A549 (cell line): ENCODE results near the gene MAML1. TPM values are rescaled to one million over a fixed set of nuclear protein-coding genes. Genes with fewer than 3 reads are reported as not detected.
A peak's percentile ranks its signal among the peaks of the same experiment; 100 is the strongest.

Experiments used
- ATAC-seq, 2 experiments: fragments of 200-7000 bp in 1 of 2; fragments of >200 bp in 1 of 2; cut with Nextera tagmentation in 1 of 2; cut with Tn5 transposase in 1 of 2; 3 replicates each; pipeline versions ENCODE4 v1.8.0 to v1.9.1; 2018 to 2020; ENCODE audit warnings: mild to moderate bottlenecking in 1 of 2, moderate library complexity in 1 of 2
- CTCF ChIA-PET: fragments of 300-600 bp; sonication (Branson Sonifier 250); formaldehyde crosslinking; extraction: SDS; loops from one replicate; lab custom pipeline; 2021; ENCODE audit warnings: antibody characterized with exemption, inconsistent platforms; lab: Yijun Ruan, JAX
- POLR2A ChIA-PET: fragments of 350-600 bp; formaldehyde crosslinking; extraction: SDS; loops from one replicate; lab custom pipeline; 2021; ENCODE audit warnings: antibody characterized with exemption, inconsistent platforms; lab: Yijun Ruan, JAX
- DNase-seq, 2 experiments: peaks; one replicate each; pipeline versions ENCODE4 v3.0.0 to v3.0.0-alpha.2; 2011 to 2016; ENCODE audit warnings: low read depth in 1 of 2, low spot score in 1 of 2
- FAIRE-seq: peaks from 2 replicates; lab custom pipeline; 2011; peaks lifted over from hg19 to GRCh38; lab: Jason Lieb, UNC
- H3K27ac ChIP-seq, 2 experiments: fragments of >200 bp; sonication (Bioruptor Twin); formaldehyde crosslinking; 3 replicates each; pipeline ENCODE4 v1.5.1; 2016 to 2017
- H3K4me1 ChIP-seq: fragments of >200 bp; sonication (Bioruptor Twin); formaldehyde crosslinking; 3 replicates; pipeline ENCODE4 v1.6.1; 2016
- H3K4me2 ChIP-seq: fragments of >200 bp; sonication (Bioruptor Twin); formaldehyde crosslinking; 3 replicates; pipeline ENCODE4 v1.6.1; 2016
- H3K4me3 ChIP-seq: fragments of >200 bp; sonication (Bioruptor Twin); formaldehyde crosslinking; 3 replicates; pipeline ENCODE4 v1.5.1; 2016
- H3K9me3 ChIP-seq: fragments of >200 bp; sonication (Bioruptor Twin); formaldehyde crosslinking; 3 replicates; pipeline ENCODE4 v1.6.1; 2016
- CBX8 ChIP-seq: fragments of 200-600 bp; sonication (generic); IDR thresholded peaks from 2 replicates; pipeline ENCODE4 v1.6.1; 2016
- CHD4 ChIP-seq: fragments of 200-600 bp; sonication (generic); IDR thresholded peaks from 2 replicates; pipeline ENCODE4 v1.6.1; 2016; ENCODE audit warnings: antibody characterized with exemption, mild to moderate bottlenecking, borderline replicate concordance
- EHF ChIP-seq: fragments of 250-450 bp; sonication (Bioruptor Pico); IDR thresholded peaks from 2 replicates; pipeline ENCODE4 v1.5.0; 2020; ENCODE audit warnings: mild to moderate bottlenecking
- ESRRA ChIP-seq: fragments of 150-350 bp; IDR thresholded peaks from 2 replicates; pipeline ENCODE4 v1.6.1; 2014; ENCODE audit warnings: mild to moderate bottlenecking, low read length, borderline replicate concordance
- FOSL2 ChIP-seq, 2 experiments: fragments of 450-650 bp in 1 of 2; fragments of >200 bp in 1 of 2; sonication (Bioruptor Twin) in 1 of 2; formaldehyde crosslinking; IDR thresholded peaks; 2 replicates each; pipeline versions ENCODE4 v1.5.0 to v1.6.1; 2016 to 2020; ENCODE audit warnings: mild to moderate bottlenecking in 1 of 2, moderate library complexity in 1 of 2
- HDAC2 ChIP-seq: fragments of 200-600 bp; sonication (generic); IDR thresholded peaks from 2 replicates; pipeline ENCODE4 v1.6.1; 2016
- HEYL ChIP-seq: fragments of 250-450 bp; sonication (Bioruptor Pico); IDR thresholded peaks from 2 replicates; pipeline ENCODE4 v1.8.0; 2021; ENCODE audit warnings: mild to moderate bottlenecking, moderate library complexity
- HOXA7 ChIP-seq: fragments of 250-450 bp; sonication (Bioruptor Pico); IDR thresholded peaks from 2 replicates; pipeline ENCODE4 v1.5.0; 2020; ENCODE audit warnings: mild to moderate bottlenecking, moderate library complexity
- HOXB13 ChIP-seq: fragments of 250-450 bp; sonication (Bioruptor Pico); IDR thresholded peaks from 2 replicates; pipeline ENCODE4 v1.5.0; 2020; ENCODE audit warnings: low read depth, mild to moderate bottlenecking, moderate library complexity
- HOXB5 ChIP-seq: fragments of 250-450 bp; sonication (Bioruptor Pico); IDR thresholded peaks from 2 replicates; pipeline ENCODE4 v1.5.0; 2020; ENCODE audit warnings: mild to moderate bottlenecking, moderate library complexity
- KDM1A ChIP-seq: fragments of 200-600 bp; sonication (generic); IDR thresholded peaks from 2 replicates; pipeline ENCODE4 v1.6.1; 2016; ENCODE audit warnings: low read depth, mild to moderate bottlenecking
- KDM5A ChIP-seq: fragments of 200-600 bp; sonication (generic); IDR thresholded peaks from 2 replicates; pipeline ENCODE4 v1.6.1; 2016; ENCODE audit warnings: antibody characterized with exemption, mild to moderate bottlenecking
- MAZ ChIP-seq: fragments of 150-350 bp; IDR thresholded peaks from 2 replicates; pipeline ENCODE4 v1.6.1; 2014; ENCODE audit warnings: antibody characterized with exemption, low read depth, low read length, borderline replicate concordance
- MYC ChIP-seq: IDR thresholded peaks from 2 replicates; pipeline ENCODE4 v1.6.1; 2012; ENCODE audit warnings: mild to moderate bottlenecking, inconsistent platforms, low read length, improper control_type of control experiment, borderline replicate concordance
- NPAS2 ChIP-seq: fragments of 250-450 bp; sonication (Bioruptor Pico); IDR thresholded peaks from 2 replicates; pipeline ENCODE4 v1.8.0; 2022; ENCODE audit warnings: mild to moderate bottlenecking, moderate library complexity, borderline replicate concordance
- POLR2A ChIP-seq: IDR thresholded peaks from 2 replicates; pipeline ENCODE4 v1.6.1; 2012; ENCODE audit warnings: mild to moderate bottlenecking, low read length
- POLR2AphosphoS2 ChIP-seq: conservative IDR thresholded peaks from 2 replicates; pipeline ENCODE4 v1.6.1; 2012; ENCODE audit warnings: low read length, improper control_type of control experiment, inconsistent platforms
- RAD21 ChIP-seq, 2 experiments: fragments of >200 bp in 1 of 2; sonication (Bioruptor Twin) in 1 of 2; formaldehyde crosslinking in 1 of 2; IDR thresholded peaks in 1 of 2; conservative IDR thresholded peaks in 1 of 2; 2 replicates in 1 of 2; 3 replicates in 1 of 2; pipeline ENCODE4 v1.6.1; 2012 to 2018; ENCODE audit warnings: inconsistent platforms in 1 of 2
- RARB ChIP-seq: fragments of 250-450 bp; sonication (Bioruptor Pico); IDR thresholded peaks from 2 replicates; pipeline ENCODE4 v1.8.0; 2021; ENCODE audit warnings: mild to moderate bottlenecking, moderate library complexity
- RCOR1 ChIP-seq: fragments of 150-350 bp; IDR thresholded peaks from 2 replicates; pipeline ENCODE4 v1.6.1; 2014; ENCODE audit warnings: antibody characterized with exemption, low read length, low read depth
- SMC3 ChIP-seq: fragments of >200 bp; sonication (Bioruptor Twin); formaldehyde crosslinking; IDR thresholded peaks from 3 replicates; pipeline ENCODE4 v1.6.1; 2018; ENCODE audit warnings: inconsistent platforms
- ZC3H11A ChIP-seq: fragments of 450-650 bp; IDR thresholded peaks from 2 replicates; pipeline ENCODE4 v1.6.1; 2014; ENCODE audit warnings: antibody characterized with exemption, mild to moderate bottlenecking
- ZFP36 ChIP-seq: fragments of 450-650 bp; IDR thresholded peaks from 2 replicates; pipeline ENCODE4 v1.6.1; 2014; ENCODE audit warnings: borderline replicate concordance; ENCODE audit not compliant: partially characterized antibody
- WGBS: methylation state at CpG from one replicate; pipeline ENCODE4 v1.1.6; 2017; ENCODE audit errors: missing lambda C conversion rate; 5-methylcytosine and 5-hydroxymethylcytosine counted together
- polyA plus RNA-seq, 4 experiments: library from polyadenylated mRNA; depleted of rRNA in 3 of 4; stranded (reverse); fragments of >200 nt; fragmentation: RNase III in 1 of 4; extraction: RNeasy Plus Mini Kit Qiagen cat#74134 plus additional on column Dnase treatment in 1 of 4; gene quantifications; 2 replicates in 3 of 4; 3 replicates in 1 of 4; pipeline ENCODE4 v1.2.3, GENCODE V29; 2011 to 2017
- TF ChIP-seq, protein P1 (sequence below): IDR thresholded peaks from 2 replicates; pipeline ENCODE4 v1.6.1; 2012
- TF ChIP-seq, protein P2 (sequence below): fragments of 250-450 bp; sonication (Bioruptor Pico); IDR thresholded peaks from 2 replicates; pipeline ENCODE4 v1.5.0; 2020; ENCODE audit warnings: low read depth, mild to moderate bottlenecking, moderate library complexity
- TF ChIP-seq, protein P3 (sequence below): IDR thresholded peaks from 2 replicates; pipeline ENCODE4 v1.6.1; 2012
- TF ChIP-seq, protein P4 (sequence below): fragments of >200 bp; sonication (Bioruptor Twin); formaldehyde crosslinking; IDR thresholded peaks from 2 replicates; pipeline ENCODE4 v1.6.1; 2016
- TF ChIP-seq, protein P5 (sequence below): fragments of 200-600 bp; sonication (generic); IDR thresholded peaks from 2 replicates; pipeline ENCODE4 v1.6.1; 2016; ENCODE audit warnings: antibody characterized with exemption, mild to moderate bottlenecking, moderate library complexity

MAML1 gene
- polyA plus RNA-seq, 2 of the 4 experiments (the other 2 are of a cell fraction), result 6.9 to 12.0 TPM

DNA sequence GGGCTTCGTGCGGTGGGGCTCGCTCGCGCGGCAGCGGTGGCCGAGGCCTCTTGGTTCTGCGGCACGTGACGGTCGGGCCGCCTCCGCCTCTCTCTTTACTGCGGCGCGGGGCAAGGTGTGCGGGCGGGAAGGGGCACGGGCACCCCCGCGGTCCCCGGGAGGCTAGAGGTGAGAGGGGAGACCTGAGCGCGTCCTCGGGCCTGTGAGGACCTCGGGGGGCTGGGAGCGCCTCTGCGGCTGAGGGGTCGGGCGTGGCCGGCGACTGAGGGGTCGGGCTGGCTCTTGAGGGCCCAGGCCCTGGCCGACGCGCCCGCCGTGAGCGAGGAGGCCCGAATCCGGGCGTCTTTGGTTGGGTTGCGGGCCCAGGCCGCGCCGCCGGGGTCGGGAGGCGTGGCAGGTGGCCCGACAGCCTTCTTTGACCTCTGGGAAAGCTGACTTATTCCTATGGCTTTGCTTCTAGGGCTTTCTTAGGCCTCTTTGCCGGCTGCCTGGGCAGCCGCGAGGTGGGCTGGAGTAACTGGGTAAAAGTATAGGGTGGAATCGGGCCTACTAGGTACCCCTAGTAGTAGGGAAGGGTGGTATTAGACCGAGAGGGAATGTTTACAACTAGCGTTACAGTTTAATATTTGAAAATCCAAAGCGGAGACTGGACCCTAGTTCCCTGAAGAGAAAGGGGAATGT lies 33.5 kb upstream of the MAML1 start, which contains the start of gene CANX (continued):
- no peak for TF ChIP-seq HEYL (CRISPR knock-in tag)
- no peak for TF ChIP-seq HOXB13 (CRISPR knock-in tag)
- no peak for TF ChIP-seq FOSL2 (IDR thresholded peaks at IDR 0.05)
- no peak for TF ChIP-seq FOSL2 (CRISPR knock-in tag; IDR thresholded peaks at IDR 0.05)
- TF ChIP-seq MAZ, result no peak
- peak; percentile 80; the same call in 1 of the 2 replicates for TF ChIP-seq MYC
- no peak for TF ChIP-seq POLR2AphosphoS2
- no peak for TF ChIP-seq RCOR1
- no peak for TF ChIP-seq NPAS2 (CRISPR knock-in tag)
- TF ChIP-seq POLR2A, result peak; percentile 90
- TF ChIP-seq, protein P1, sequence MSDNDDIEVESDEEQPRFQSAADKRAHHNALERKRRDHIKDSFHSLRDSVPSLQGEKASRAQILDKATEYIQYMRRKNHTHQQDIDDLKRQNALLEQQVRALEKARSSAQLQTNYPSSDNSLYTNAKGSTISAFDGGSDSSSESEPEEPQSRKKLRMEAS, result peak; percentile 96
- TF ChIP-seq KDM1A, result no peak
- no peak for TF ChIP-seq ZFP36
- peak; percentile 36; the same call in 1 of the 2 replicates for TF ChIP-seq HOXA7 (CRISPR knock-in tag)
- no peak; the same call in 1 of the 2 replicates for TF ChIP-seq HDAC2
- 0 out of 2 replicates have a peak, but pooled peaks have one; percentile 32 for TF ChIP-seq RARB (CRISPR knock-in tag)
- TF ChIP-seq EHF, result no peak
- TF ChIP-seq ZC3H11A, result no peak
- no peak for TF ChIP-seq SMC3
- TF ChIP-seq CBX8, result no peak
- no peak for TF ChIP-seq CHD4
- 0 out of 2 replicates have a peak, but pooled peaks have one; percentile 13 for TF ChIP-seq KDM5A
- TF ChIP-seq, protein P2, sequence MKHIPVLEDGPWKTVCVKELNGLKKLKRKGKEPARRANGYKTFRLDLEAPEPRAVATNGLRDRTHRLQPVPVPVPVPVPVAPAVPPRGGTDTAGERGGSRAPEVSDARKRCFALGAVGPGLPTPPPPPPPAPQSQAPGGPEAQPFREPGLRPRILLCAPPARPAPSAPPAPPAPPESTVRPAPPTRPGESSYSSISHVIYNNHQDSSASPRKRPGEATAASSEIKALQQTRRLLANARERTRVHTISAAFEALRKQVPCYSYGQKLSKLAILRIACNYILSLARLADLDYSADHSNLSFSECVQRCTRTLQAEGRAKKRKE (CRISPR knock-in tag), result no peak
- TF ChIP-seq, protein P3, sequence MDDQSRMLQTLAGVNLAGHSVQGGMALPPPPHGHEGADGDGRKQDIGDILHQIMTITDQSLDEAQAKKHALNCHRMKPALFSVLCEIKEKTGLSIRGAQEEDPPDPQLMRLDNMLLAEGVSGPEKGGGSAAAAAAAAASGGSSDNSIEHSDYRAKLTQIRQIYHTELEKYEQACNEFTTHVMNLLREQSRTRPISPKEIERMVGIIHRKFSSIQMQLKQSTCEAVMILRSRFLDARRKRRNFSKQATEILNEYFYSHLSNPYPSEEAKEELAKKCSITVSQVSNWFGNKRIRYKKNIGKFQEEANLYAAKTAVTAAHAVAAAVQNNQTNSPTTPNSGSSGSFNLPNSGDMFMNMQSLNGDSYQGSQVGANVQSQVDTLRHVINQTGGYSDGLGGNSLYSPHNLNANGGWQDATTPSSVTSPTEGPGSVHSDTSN, result no peak
- TF ChIP-seq ESRRA, result no peak
- no peak for TF ChIP-seq RAD21 (conservative IDR thresholded peaks at IDR 0.05 in 1 of 2, IDR thresholded peaks at IDR 0.05 in 1 of 2)
- TF ChIP-seq HOXB5, result peak; percentile 20; the same call in 1 of the 2 replicates
- TF ChIP-seq, protein P4, sequence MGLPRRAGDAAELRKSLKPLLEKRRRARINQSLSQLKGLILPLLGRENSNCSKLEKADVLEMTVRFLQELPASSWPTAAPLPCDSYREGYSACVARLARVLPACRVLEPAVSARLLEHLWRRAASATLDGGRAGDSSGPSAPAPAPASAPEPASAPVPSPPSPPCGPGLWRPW, result no peak

- peak overlapping the region; percentile 98 for H3K27ac ChIP-seq
- ChIA-PET CTCF (interaction anchor here (1.1 kb wide), 1 partner anchor 30 kb away, joined by 4 read pairs; no protein-coding TSS in a partner anchor), POLR2A (interaction anchor here (1.2 kb wide), 1 partner anchor 33 kb away, joined by 4 read pairs; the partner anchor contains the start of gene MAML1)
- H3K4me2 ChIP-seq, result peak overlapping the region; percentile 88
- 2% methylated on average over 19 of the region's 19 CpGs for WGBS
- ATAC-seq, result no peak
- DNase-seq, result peak; percentile 29 to 52
- H3K4me1 ChIP-seq, result peaks cover 12% of the 10 kb centered on the region; the same call in 1 of the 3 replicates
- FAIRE-seq, result no peak
- H3K4me3 ChIP-seq, result peak overlapping the region; percentile 97
- TF ChIP-seq RCOR1 (no peak), POLR2AphosphoS2 (0 out of 2 replicates have a peak, but pooled peaks have one; percentile 34)
- TF ChIP-seq, protein P5, sequence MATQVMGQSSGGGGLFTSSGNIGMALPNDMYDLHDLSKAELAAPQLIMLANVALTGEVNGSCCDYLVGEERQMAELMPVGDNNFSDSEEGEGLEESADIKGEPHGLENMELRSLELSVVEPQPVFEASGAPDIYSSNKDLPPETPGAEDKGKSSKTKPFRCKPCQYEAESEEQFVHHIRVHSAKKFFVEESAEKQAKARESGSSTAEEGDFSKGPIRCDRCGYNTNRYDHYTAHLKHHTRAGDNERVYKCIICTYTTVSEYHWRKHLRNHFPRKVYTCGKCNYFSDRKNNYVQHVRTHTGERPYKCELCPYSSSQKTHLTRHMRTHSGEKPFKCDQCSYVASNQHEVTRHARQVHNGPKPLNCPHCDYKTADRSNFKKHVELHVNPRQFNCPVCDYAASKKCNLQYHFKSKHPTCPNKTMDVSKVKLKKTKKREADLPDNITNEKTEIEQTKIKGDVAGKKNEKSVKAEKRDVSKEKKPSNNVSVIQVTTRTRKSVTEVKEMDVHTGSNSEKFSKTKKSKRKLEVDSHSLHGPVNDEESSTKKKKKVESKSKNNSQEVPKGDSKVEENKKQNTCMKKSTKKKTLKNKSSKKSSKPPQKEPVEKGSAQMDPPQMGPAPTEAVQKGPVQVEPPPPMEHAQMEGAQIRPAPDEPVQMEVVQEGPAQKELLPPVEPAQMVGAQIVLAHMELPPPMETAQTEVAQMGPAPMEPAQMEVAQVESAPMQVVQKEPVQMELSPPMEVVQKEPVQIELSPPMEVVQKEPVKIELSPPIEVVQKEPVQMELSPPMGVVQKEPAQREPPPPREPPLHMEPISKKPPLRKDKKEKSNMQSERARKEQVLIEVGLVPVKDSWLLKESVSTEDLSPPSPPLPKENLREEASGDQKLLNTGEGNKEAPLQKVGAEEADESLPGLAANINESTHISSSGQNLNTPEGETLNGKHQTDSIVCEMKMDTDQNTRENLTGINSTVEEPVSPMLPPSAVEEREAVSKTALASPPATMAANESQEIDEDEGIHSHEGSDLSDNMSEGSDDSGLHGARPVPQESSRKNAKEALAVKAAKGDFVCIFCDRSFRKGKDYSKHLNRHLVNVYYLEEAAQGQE, result peak; percentile 25; the same call in 1 of the 2 replicates
- H3K9me3 ChIP-seq, result no peaks in the 10 kb centered on the region
These were observed 32.9 kb upstream of the MAML1 start for GRCh38 chr5:179699616-179700237.
